HCT116 (cell line): ENCODE results near the gene COL1A1. TPM values are rescaled to one million over a fixed set of nuclear protein-coding genes. Genes with fewer than 3 reads are reported as not detected.

Experiments
- ATAC-seq: fragments of 200-7000 bp; cut with Tn5 transposase; 2 replicates; pipeline ENCODE4 v1.9.1; 2020; ENCODE audit warnings: mild to moderate bottlenecking, moderate library complexity
- BruUV-seq: library from RNA; stranded (reverse); fragments of 400-500 nt; replicated peaks from 2 replicates; lab custom pipeline; 2021; lab: Mats Ljungman, UMichigan
- CTCF ChIA-PET: fragments of 300-600 bp; sonication (Branson Sonifier 250); formaldehyde crosslinking; loops from one replicate; lab custom pipeline; 2021; ENCODE audit warnings: antibody characterized with exemption; lab: Charles Lee
- POLR2A ChIA-PET: fragments of 300-600, 350-600 bp; sonication (Branson Sonifier 250); formaldehyde crosslinking; loops from one replicate; lab custom pipeline; 2021; ENCODE audit warnings: antibody characterized with exemption; lab: Charles Lee
- RAD21 ChIA-PET, 2 experiments: fragments of 300-600 bp; sonication (Branson Sonifier 250); formaldehyde crosslinking; loops; one replicate each; lab custom pipeline; 2023; ENCODE audit warnings: low total read pairs in 2 of 2; ENCODE audit not compliant: uncharacterized antibody in 2 of 2, unreplicated experiment in 2 of 2, low non-redundant PET in 1 of 2; lab: Charles Lee
- DNase-seq: peaks from one replicate; pipeline ENCODE4 v3.0.0-alpha.2; 2010; ENCODE audit warnings: low read depth, low spot score
- H2AFZ ChIP-seq: fragments of 200-600 bp; shearing (Covaris generic), sonication (generic); 2 replicates; pipeline ENCODE4 v1.6.1; 2017; ENCODE audit warnings: low read depth, mixed run types, mixed read lengths, antibody characterized with exemption, low read length; ENCODE audit not compliant: poor library complexity, severe bottlenecking
- H3K27ac ChIP-seq: 2 replicates; pipeline ENCODE4 v1.5.1; 2012; ENCODE audit warnings: low read depth, low read length
- H3K27me3 ChIP-seq: fragments of 200-600 bp; sonication (generic); 2 replicates; pipeline ENCODE4 v1.6.1; 2016; ENCODE audit warnings: mixed run types, low read length, mixed read lengths; ENCODE audit not compliant: insufficient read depth
- H3K36me3 ChIP-seq, 2 experiments: fragments of 200-500 bp in 1 of 2; fragments of 200-600 bp in 1 of 2; sonication (Bioruptor generic) in 1 of 2; sonication (generic) in 1 of 2; 2 replicates each; pipeline versions ENCODE4 v1.5.1 to v1.6.1; 2014 to 2016; ENCODE audit warnings: low read length in 2 of 2, inconsistent platforms in 1 of 2, mixed read lengths in 1 of 2, mixed run types in 1 of 2; ENCODE audit not compliant: insufficient read depth in 2 of 2, control insufficient read depth in 1 of 2
- H3K4me1 ChIP-seq, 2 experiments: fragments of 200-600 bp in 1 of 2; sonication (generic) in 1 of 2; 2 replicates each; pipeline versions ENCODE4 v1.5.1 to v1.6.1; 2012 to 2017; ENCODE audit warnings: low read length in 2 of 2, inconsistent platforms in 1 of 2, mild to moderate bottlenecking in 1 of 2, mixed read lengths in 1 of 2, mixed run types in 1 of 2, moderate library complexity in 1 of 2; ENCODE audit not compliant: insufficient read depth in 2 of 2, control insufficient read depth in 1 of 2
- H3K4me2 ChIP-seq: fragments of 200-600 bp; sonication (generic); 2 replicates; pipeline ENCODE4 v1.6.1; 2017; ENCODE audit warnings: mixed run types, low read length, mixed read lengths
- H3K4me3 ChIP-seq, 2 experiments: fragments of 200-600 bp in 1 of 2; sonication (generic) in 1 of 2; replicated peaks in 1 of 2; 2 replicates each; pipeline ENCODE4 v1.5.1; 2011 to 2016; ENCODE audit warnings: low read length in 2 of 2, control low read depth in 1 of 2, low read depth in 1 of 2, mild to moderate bottlenecking in 1 of 2, mixed read lengths in 1 of 2, mixed run types in 1 of 2
- H3K79me2 ChIP-seq: fragments of 200-600 bp; sonication (generic); 2 replicates; pipeline ENCODE4 v1.6.1; 2017; ENCODE audit warnings: mild to moderate bottlenecking, mixed run types, low read length, moderate library complexity, mixed read lengths; ENCODE audit not compliant: insufficient read depth
- H3K9ac ChIP-seq: fragments of 200-600 bp; sonication (generic); 2 replicates; pipeline ENCODE4 v1.6.1; 2016; ENCODE audit warnings: low read length, mixed read lengths
- H3K9me2 ChIP-seq: fragments of 200-600 bp; sonication (generic), shearing (Covaris generic); 2 replicates; pipeline ENCODE4 v1.6.1; 2017; ENCODE audit warnings: mixed run types, mild to moderate bottlenecking, moderate library complexity; ENCODE audit not compliant: insufficient read depth
- H3K9me3 ChIP-seq, 2 experiments: fragments of 200-500 bp in 1 of 2; fragments of 200-600 bp in 1 of 2; sonication (Bioruptor generic) in 1 of 2; sonication (generic) in 1 of 2; 2 replicates each; pipeline ENCODE4 v1.6.1; 2014 to 2017; ENCODE audit warnings: low read length in 2 of 2, mixed read lengths in 2 of 2, inconsistent platforms in 1 of 2, low read depth in 1 of 2, mild to moderate bottlenecking in 1 of 2, mixed run types in 1 of 2, moderate library complexity in 1 of 2; ENCODE audit not compliant: control insufficient read depth in 1 of 2, insufficient read depth in 1 of 2
- H4K20me1 ChIP-seq: fragments of 200-600 bp; sonication (generic), shearing (Covaris generic); 2 replicates; pipeline ENCODE4 v1.6.1; 2017; ENCODE audit warnings: mixed run types, mild to moderate bottlenecking, moderate library complexity; ENCODE audit not compliant: insufficient read depth
- CBX3 ChIP-seq: IDR thresholded peaks from 2 replicates; pipeline ENCODE4 v1.6.1; 2012; ENCODE audit warnings: low read depth
- EGR1 ChIP-seq: IDR thresholded peaks from 2 replicates; pipeline ENCODE4 v1.6.1; 2012; ENCODE audit warnings: low read depth
- ELF1 ChIP-seq: IDR thresholded peaks from 2 replicates; pipeline ENCODE4 v1.6.1; 2012; ENCODE audit warnings: low read depth, borderline replicate concordance
- EZH2 ChIP-seq: fragments of 200-600 bp; sonication (generic); IDR thresholded peaks from 2 replicates; pipeline ENCODE4 v1.6.1; 2017; ENCODE audit warnings: antibody characterized with exemption, mixed run types
- EZH2phosphoT487 ChIP-seq: fragments of 200-600 bp; IDR thresholded peaks from 2 replicates; pipeline ENCODE4 v1.6.1; 2018; ENCODE audit warnings: antibody characterized with exemption, borderline replicate concordance
- JUND ChIP-seq: IDR thresholded peaks from 2 replicates; pipeline ENCODE4 v1.6.1; 2012
- POLR2A ChIP-seq: IDR thresholded peaks from 2 replicates; pipeline ENCODE4 v1.7.0; 2011; ENCODE audit warnings: borderline replicate concordance; ENCODE audit not compliant: insufficient read depth, insufficient read length; ENCODE audit errors: extremely low read depth
- POLR2AphosphoS5 ChIP-seq: IDR thresholded peaks from 2 replicates; pipeline ENCODE4 v1.6.1; 2011; ENCODE audit warnings: mild to moderate bottlenecking, low read depth, low read length, moderate library complexity
- RAD21 ChIP-seq: IDR thresholded peaks from 2 replicates; pipeline ENCODE4 v1.6.1; 2012; ENCODE audit warnings: low read depth, mild to moderate bottlenecking
- REST ChIP-seq: IDR thresholded peaks from 2 replicates; pipeline ENCODE4 v1.6.1; 2012; ENCODE audit warnings: low read depth
- SIN3A ChIP-seq: IDR thresholded peaks from 2 replicates; pipeline ENCODE4 v1.6.1; 2012; ENCODE audit warnings: low read depth
- SP1 ChIP-seq: IDR thresholded peaks from 2 replicates; pipeline ENCODE4 v1.6.1; 2012; ENCODE audit warnings: low read depth
- SRF ChIP-seq: IDR thresholded peaks from 2 replicates; pipeline ENCODE4 v1.6.1; 2012; ENCODE audit warnings: low read depth
- TCF7L2 ChIP-seq: IDR thresholded peaks from 2 replicates; pipeline ENCODE4 v1.7.0; 2011; ENCODE audit warnings: borderline replicate concordance, inconsistent platforms; ENCODE audit not compliant: insufficient read depth, insufficient read length; ENCODE audit errors: extremely low read depth
- YY1 ChIP-seq: IDR thresholded peaks from 2 replicates; pipeline ENCODE4 v1.6.1; 2011; ENCODE audit warnings: low read length, low read depth, moderate library complexity, mild to moderate bottlenecking; ENCODE audit not compliant: insufficient replicate concordance; ENCODE audit errors: extremely low read depth
- ZBTB33 ChIP-seq: IDR thresholded peaks from 2 replicates; pipeline ENCODE4 v1.6.1; 2011; ENCODE audit warnings: mild to moderate bottlenecking, low read length, moderate library complexity; ENCODE audit not compliant: insufficient replicate concordance; ENCODE audit errors: extremely low read depth
- ZFX ChIP-seq: fragments of 450-650 bp; IDR thresholded peaks from 2 replicates; pipeline ENCODE4 v1.6.1; 2017
- ZNF274 ChIP-seq: fragments of 200-500 bp; sonication (Bioruptor generic); IDR thresholded peaks from 2 replicates; pipeline ENCODE4 v1.6.1; 2014; ENCODE audit warnings: mild to moderate bottlenecking, low read depth, low read length, inconsistent platforms
- intact Hi-C: fragments of 100-400 bp; cut with micrococcal nuclease; formaldehyde crosslinking; loops from 2 replicates; pipeline ENCODE4 v1.10.0; 2022
- total RNA-seq: library from RNA; stranded (reverse); gene quantifications from one replicate; pipeline ENCODE4 v1.2.1, GENCODE V29; 2021; ENCODE audit not compliant: unreplicated experiment
- TF ChIP-seq, protein P1 (sequence below), 3 experiments: fragments of 200-600 bp in 1 of 3; sonication (generic) in 1 of 3; IDR thresholded peaks in 2 of 3; conservative IDR thresholded peaks in 1 of 3; 2 replicates each; pipeline ENCODE4 v1.5.1; 2012 to 2017; ENCODE audit warnings: low read depth in 2 of 3, low read length in 2 of 3, antibody characterized with exemption in 1 of 3, borderline replicate concordance in 1 of 3, control low read depth in 1 of 3, mild to moderate bottlenecking in 1 of 3, mixed read lengths in 1 of 3, mixed run types in 1 of 3, moderate library complexity in 1 of 3; ENCODE audit not compliant: insufficient read depth in 1 of 3
- TF ChIP-seq, protein P2 (sequence below): IDR thresholded peaks from 2 replicates; pipeline ENCODE4 v1.6.1; 2012

COL1A1 gene
- total RNA-seq, 1 experiment from 2014 or later, result 33.6 TPM

DNA sequence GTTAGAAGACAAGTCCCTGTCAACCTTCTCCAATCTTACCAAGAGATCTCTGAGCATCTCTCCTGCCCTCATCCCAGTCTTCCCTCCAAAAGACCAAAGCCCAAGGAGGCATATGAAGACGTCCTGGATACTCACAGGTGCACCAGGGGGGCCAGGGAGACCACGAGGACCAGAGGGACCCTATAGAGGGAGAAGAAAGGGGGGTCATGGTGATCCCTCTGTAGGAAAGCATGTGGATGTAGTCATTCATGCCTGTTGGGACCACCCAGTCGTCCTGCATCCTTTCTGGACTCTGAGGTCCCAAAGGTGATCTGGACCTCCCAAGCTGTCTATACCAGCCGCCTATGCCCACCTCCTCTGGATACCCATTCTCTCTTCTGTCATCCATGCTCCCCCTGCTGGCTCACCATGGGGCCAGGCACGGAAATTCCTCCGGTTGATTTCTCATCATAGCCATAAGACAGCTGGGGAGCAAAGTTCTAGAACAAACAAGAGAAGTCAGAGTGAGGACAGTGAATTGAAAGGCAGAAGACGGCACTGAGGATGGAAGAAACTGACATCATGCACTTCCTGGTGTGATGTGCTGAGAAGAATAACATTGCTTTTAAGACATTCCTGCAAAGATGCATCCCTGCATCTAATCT, 3.3 kb downstream of the COL1A1 start:
- Histone ChIP-seq H4K20me1 (no peaks in the 10 kb centered on the region), H3K9me2 (no peaks in the 10 kb centered on the region), H3K4me2 (peak overlapping the region; percentile 99; the same call in 1 of the 2 replicates), H2AFZ (no peak overlapping the region), H3K36me3 (0 out of 4 replicates have a peak, but pooled peaks cover 0 to 5% of the 10 kb centered on the region in 2 experiments), H3K4me3 (no peak overlapping the region), H3K9me3 (no peaks in the 10 kb centered on the region), H3K27ac (no peak overlapping the region), H3K9ac (no peak overlapping the region), H3K79me2 (no peaks in the 10 kb centered on the region), H3K27me3 (no peaks in the 10 kb centered on the region), H3K4me1 (peaks cover 10 to 39% of the 10 kb centered on the region in 2 experiments)
- ATAC-seq, result no peak
- ChIA-PET RAD21 (interaction anchor here (1.0 to 3.0 kb wide), 2 partner anchors 28 to 29 kb away, joined by 13 to 26 read pairs; no protein-coding TSS in a partner anchor), CTCF (interaction anchor here (0.6 to 3.5 kb wide), 13 partner anchors 14 to 201 kb away, joined by 3 to 59 read pairs (median 4); no protein-coding TSS in a partner anchor), POLR2A (no interaction called here)
- intact Hi-C loops, result loop anchor here (1.0 to 5.0 kb wide), 3 partner anchors 29 to 631 kb away; no protein-coding TSS in a partner anchor
- no TSS peak for BruUV-seq
- DNase-seq, result peak; percentile 52
- TF ChIP-seq POLR2AphosphoS5, result no peak
- TF ChIP-seq CBX3, result no peak
- peak; percentile 17 for TF ChIP-seq YY1
- TF ChIP-seq SIN3A, result no peak
- TF ChIP-seq, protein P1, sequence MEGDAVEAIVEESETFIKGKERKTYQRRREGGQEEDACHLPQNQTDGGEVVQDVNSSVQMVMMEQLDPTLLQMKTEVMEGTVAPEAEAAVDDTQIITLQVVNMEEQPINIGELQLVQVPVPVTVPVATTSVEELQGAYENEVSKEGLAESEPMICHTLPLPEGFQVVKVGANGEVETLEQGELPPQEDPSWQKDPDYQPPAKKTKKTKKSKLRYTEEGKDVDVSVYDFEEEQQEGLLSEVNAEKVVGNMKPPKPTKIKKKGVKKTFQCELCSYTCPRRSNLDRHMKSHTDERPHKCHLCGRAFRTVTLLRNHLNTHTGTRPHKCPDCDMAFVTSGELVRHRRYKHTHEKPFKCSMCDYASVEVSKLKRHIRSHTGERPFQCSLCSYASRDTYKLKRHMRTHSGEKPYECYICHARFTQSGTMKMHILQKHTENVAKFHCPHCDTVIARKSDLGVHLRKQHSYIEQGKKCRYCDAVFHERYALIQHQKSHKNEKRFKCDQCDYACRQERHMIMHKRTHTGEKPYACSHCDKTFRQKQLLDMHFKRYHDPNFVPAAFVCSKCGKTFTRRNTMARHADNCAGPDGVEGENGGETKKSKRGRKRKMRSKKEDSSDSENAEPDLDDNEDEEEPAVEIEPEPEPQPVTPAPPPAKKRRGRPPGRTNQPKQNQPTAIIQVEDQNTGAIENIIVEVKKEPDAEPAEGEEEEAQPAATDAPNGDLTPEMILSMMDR (IDR thresholded peaks at IDR 0.05 in 2 of 3, conservative IDR thresholded peaks at IDR 0.05 in 1 of 3; ENCODE audit: borderline replicate concordance in 1 of 3, insufficient read depth in 1 of 3, low read depth in 2 of 3, low read length in 2 of 3), result peak; percentile 92 to 97 (median 95)
- TF ChIP-seq EZH2, result no peak
- no peak for TF ChIP-seq ELF1
- TF ChIP-seq ZBTB33, result no peak
- no peak for TF ChIP-seq TCF7L2
- TF ChIP-seq, protein P2, sequence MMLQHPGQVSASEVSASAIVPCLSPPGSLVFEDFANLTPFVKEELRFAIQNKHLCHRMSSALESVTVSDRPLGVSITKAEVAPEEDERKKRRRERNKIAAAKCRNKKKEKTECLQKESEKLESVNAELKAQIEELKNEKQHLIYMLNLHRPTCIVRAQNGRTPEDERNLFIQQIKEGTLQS, result no peak
- no peak for TF ChIP-seq POLR2A
- no peak for TF ChIP-seq JUND
- TF ChIP-seq ZFX, result no peak
- TF ChIP-seq SRF, result no peak
- no peak for TF ChIP-seq EGR1
- TF ChIP-seq REST, result no peak
- no peak for TF ChIP-seq SP1
- no peak for TF ChIP-seq EZH2phosphoT487
- peak; percentile 88 for TF ChIP-seq RAD21
- TF ChIP-seq ZNF274, result no peak
